ENCODE results near the gene TIA1. TPM values are rescaled to one million over a fixed set of nuclear protein-coding genes. Genes with fewer than 3 reads are reported as not detected.

TIA1 gene
- total RNA-seq, 1 experiment from 2014 or later: 94.1 TPM

DNA sequence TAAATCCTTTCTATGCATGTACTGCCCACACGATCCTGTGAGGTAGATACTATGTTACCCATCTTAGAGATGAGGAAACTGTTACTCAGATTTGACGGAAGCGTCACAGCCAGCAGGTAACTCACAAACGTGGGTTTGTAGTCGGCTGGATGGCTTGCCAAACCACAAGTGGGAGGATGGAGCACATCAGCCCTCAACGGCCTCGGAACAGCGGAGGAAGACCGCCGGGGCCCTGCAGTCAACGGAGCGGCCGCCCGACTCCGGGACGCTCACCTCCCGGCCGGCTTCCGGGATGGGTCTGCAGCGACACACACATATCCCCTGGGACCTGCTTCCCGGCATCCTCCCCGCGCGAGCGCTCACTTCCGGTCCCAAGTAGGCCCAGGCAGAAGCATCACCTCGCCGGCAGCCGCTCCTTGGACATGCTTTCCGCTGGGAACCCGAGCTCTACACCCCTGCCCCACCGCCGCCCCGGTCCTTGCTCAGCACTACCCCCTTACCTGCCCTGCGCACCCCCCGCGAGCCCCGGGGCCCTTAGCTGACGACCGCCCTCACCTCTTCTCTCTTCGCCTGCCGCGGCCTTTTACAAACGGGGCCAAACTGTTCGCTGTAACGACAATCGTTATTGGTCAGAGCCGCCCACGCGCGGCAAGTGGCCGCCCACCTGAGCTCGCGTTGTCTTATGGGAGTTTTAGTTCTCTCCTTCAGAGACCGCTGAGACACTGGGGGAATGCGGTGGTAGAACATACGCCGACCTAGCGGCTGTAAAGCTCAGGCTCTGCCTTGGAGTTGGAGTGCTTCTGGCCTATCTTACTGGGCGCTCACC, 57.8 kb downstream of the TIA1 start, which contains the start of gene C2orf42 (continued):
- no peak for TF ChIP-seq EZH2 (IDR thresholded peaks at IDR 0.05)
- no peak for TF ChIP-seq TCF7L2 (IDR thresholded peaks at IDR 0.05; ENCODE audit: borderline replicate concordance, extremely low read depth, insufficient read depth, insufficient read length)
- TF ChIP-seq ZNF274 (IDR thresholded peaks at IDR 0.05; ENCODE audit: low read depth, low read length): no peak
- no peak for TF ChIP-seq FOSL1 (IDR thresholded peaks at IDR 0.05; ENCODE audit: low read depth)
- no peak for TF ChIP-seq CBX3 (IDR thresholded peaks at IDR 0.05; ENCODE audit: low read depth)
- peak; percentile 100 for TF ChIP-seq EGR1 (IDR thresholded peaks at IDR 0.05; ENCODE audit: low read depth)

DNA sequence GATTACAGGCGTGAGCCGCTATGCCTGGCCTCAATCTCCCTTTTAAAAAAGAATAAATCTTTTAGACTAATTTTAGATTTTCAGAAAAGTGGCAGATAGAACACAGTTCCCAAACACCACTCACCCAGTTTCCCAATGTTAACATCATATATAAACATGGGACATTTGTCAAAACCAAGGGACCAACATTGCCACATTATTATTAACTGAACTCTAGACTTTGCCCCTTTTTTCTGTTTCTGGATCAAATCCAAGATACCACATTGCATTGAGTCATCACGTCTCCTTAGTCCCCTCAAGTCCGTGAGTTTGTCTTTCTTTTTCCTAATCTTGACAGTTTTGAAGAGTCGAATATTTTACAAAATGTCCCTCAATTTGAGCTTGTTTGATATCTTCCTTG, 60.0 kb downstream of the TIA1 start:
- DNase-seq (ENCODE audit: low read depth, low spot score): no peak
- Histone ChIP-seq H3K9ac (ENCODE audit: low read length) (no peak overlapping the region), H3K4me3 (replicated peaks in 1 of 2; ENCODE audit: low read depth in 1 of 2, low read length in 2 of 2) (no peak overlapping the region), H3K4me1 (ENCODE audit: control insufficient read depth in 1 of 2, insufficient read depth in 2 of 2, low read length in 2 of 2) (peaks cover 7 to 14% of the 10 kb centered on the region in 2 experiments; a peak in 3 of 4 replicates), H3K9me3 (ENCODE audit: control insufficient read depth in 1 of 2, insufficient read depth in 1 of 2, low read depth in 1 of 2, low read length in 2 of 2) (no peaks in the 10 kb centered on the region), H3K36me3 (ENCODE audit: control insufficient read depth in 1 of 2, insufficient read depth in 2 of 2, low read length in 2 of 2) (no peaks in the 10 kb centered on the region), H3K79me2 (ENCODE audit: insufficient read depth, low read length) (peaks cover 7% of the 10 kb centered on the region; the same call in 1 of the 2 replicates), H3K4me2 (ENCODE audit: low read length) (peak overlapping the region; percentile 18; the same call in 1 of the 2 replicates), H4K20me1 (ENCODE audit: insufficient read depth) (no peaks in the 10 kb centered on the region), H3K27ac (ENCODE audit: low read depth, low read length) (no peak overlapping the region), H3K9me2 (ENCODE audit: insufficient read depth) (no peaks in the 10 kb centered on the region), H3K27me3 (ENCODE audit: insufficient read depth, low read length) (no peaks in the 10 kb centered on the region), H2AFZ (ENCODE audit: low read depth, low read length, poor library complexity, severe bottlenecking) (no peak overlapping the region)
- ATAC-seq: no peak
- ChIA-PET POLR2A (no interaction called here), RAD21 (ENCODE audit: low non-redundant PET in 1 of 2, low total read pairs in 2 of 2, uncharacterized antibody in 2 of 2, unreplicated experiment in 2 of 2) (no interaction called here), CTCF (no interaction called here)
- intact Hi-C loops (cut with micrococcal nuclease): no loop called here
- no TSS peak for BruUV-seq (replicated peaks)
- TF ChIP-seq RAD21 (IDR thresholded peaks at IDR 0.05; ENCODE audit: low read depth) (no peak), EZH2phosphoT487 (IDR thresholded peaks at IDR 0.05; ENCODE audit: borderline replicate concordance) (no peak), ZFX (IDR thresholded peaks at IDR 0.05) (no peak), ELF1 (IDR thresholded peaks at IDR 0.05; ENCODE audit: borderline replicate concordance, low read depth) (no peak), YY1 (IDR thresholded peaks at IDR 0.05; ENCODE audit: extremely low read depth, insufficient replicate concordance, low read depth, low read length) (no peak), SP1 (IDR thresholded peaks at IDR 0.05; ENCODE audit: low read depth) (no peak), TCF7L2 (IDR thresholded peaks at IDR 0.05; ENCODE audit: borderline replicate concordance, extremely low read depth, insufficient read depth, insufficient read length) (no peak), POLR2AphosphoS5 (IDR thresholded peaks at IDR 0.05; ENCODE audit: low read depth, low read length) (no peak), POLR2A (IDR thresholded peaks at IDR 0.05; ENCODE audit: borderline replicate concordance, extremely low read depth, insufficient read depth, insufficient read length) (no peak), EGR1 (IDR thresholded peaks at IDR 0.05; ENCODE audit: low read depth) (no peak), JUND (IDR thresholded peaks at IDR 0.05) (no peak), SRF (IDR thresholded peaks at IDR 0.05; ENCODE audit: low read depth) (no peak), FOSL1 (IDR thresholded peaks at IDR 0.05; ENCODE audit: low read depth) (no peak), EZH2 (IDR thresholded peaks at IDR 0.05) (no peak), CBX3 (IDR thresholded peaks at IDR 0.05; ENCODE audit: low read depth) (no peak), CEBPB (IDR thresholded peaks at IDR 0.05; ENCODE audit: low read depth) (no peak), ZNF274 (IDR thresholded peaks at IDR 0.05; ENCODE audit: low read depth, low read length) (no peak)
- TF ChIP-seq, protein P1, sequence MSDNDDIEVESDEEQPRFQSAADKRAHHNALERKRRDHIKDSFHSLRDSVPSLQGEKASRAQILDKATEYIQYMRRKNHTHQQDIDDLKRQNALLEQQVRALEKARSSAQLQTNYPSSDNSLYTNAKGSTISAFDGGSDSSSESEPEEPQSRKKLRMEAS (IDR thresholded peaks at IDR 0.05): no peak
- TF ChIP-seq, protein P2, sequence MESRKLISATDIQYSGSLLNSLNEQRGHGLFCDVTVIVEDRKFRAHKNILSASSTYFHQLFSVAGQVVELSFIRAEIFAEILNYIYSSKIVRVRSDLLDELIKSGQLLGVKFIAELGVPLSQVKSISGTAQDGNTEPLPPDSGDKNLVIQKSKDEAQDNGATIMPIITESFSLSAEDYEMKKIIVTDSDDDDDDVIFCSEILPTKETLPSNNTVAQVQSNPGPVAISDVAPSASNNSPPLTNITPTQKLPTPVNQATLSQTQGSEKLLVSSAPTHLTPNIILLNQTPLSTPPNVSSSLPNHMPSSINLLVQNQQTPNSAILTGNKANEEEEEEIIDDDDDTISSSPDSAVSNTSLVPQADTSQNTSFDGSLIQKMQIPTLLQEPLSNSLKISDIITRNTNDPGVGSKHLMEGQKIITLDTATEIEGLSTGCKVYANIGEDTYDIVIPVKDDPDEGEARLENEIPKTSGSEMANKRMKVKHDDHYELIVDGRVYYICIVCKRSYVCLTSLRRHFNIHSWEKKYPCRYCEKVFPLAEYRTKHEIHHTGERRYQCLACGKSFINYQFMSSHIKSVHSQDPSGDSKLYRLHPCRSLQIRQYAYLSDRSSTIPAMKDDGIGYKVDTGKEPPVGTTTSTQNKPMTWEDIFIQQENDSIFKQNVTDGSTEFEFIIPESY (IDR thresholded peaks at IDR 0.05; ENCODE audit: extremely low read depth, insufficient replicate concordance, low read length): no peak
- TF ChIP-seq, protein P3, sequence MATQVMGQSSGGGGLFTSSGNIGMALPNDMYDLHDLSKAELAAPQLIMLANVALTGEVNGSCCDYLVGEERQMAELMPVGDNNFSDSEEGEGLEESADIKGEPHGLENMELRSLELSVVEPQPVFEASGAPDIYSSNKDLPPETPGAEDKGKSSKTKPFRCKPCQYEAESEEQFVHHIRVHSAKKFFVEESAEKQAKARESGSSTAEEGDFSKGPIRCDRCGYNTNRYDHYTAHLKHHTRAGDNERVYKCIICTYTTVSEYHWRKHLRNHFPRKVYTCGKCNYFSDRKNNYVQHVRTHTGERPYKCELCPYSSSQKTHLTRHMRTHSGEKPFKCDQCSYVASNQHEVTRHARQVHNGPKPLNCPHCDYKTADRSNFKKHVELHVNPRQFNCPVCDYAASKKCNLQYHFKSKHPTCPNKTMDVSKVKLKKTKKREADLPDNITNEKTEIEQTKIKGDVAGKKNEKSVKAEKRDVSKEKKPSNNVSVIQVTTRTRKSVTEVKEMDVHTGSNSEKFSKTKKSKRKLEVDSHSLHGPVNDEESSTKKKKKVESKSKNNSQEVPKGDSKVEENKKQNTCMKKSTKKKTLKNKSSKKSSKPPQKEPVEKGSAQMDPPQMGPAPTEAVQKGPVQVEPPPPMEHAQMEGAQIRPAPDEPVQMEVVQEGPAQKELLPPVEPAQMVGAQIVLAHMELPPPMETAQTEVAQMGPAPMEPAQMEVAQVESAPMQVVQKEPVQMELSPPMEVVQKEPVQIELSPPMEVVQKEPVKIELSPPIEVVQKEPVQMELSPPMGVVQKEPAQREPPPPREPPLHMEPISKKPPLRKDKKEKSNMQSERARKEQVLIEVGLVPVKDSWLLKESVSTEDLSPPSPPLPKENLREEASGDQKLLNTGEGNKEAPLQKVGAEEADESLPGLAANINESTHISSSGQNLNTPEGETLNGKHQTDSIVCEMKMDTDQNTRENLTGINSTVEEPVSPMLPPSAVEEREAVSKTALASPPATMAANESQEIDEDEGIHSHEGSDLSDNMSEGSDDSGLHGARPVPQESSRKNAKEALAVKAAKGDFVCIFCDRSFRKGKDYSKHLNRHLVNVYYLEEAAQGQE (IDR thresholded peaks at IDR 0.05; ENCODE audit: low read depth): no peak
